Right renal pelvis (tissue), 4 donors: ENCODE measurements around the gene PPA2. TPM values are rescaled to one million over a fixed set of nuclear protein-coding genes. Genes with fewer than 3 reads are reported as not detected.

Experiments
- DNase-seq, 4 donors: peaks; one replicate each; pipeline ENCODE4 v3.0.0-alpha.2; 2013; ENCODE audit warnings: low read depth in 4 of 4, low spot score in 3 of 4, missing footprints in 1 of 4
- polyA plus RNA-seq, 4 donors: library from polyadenylated mRNA; unstranded; fragments of 120-200 nt; gene quantifications; one replicate each; pipeline ENCODE4 v1.2.1, GENCODE V29; 2013; ENCODE audit not compliant: insufficient read length in 4 of 4

PPA2 gene
- polyA plus RNA-seq, 4 donors, result 101 to 118 (median 110) TPM

DNA sequence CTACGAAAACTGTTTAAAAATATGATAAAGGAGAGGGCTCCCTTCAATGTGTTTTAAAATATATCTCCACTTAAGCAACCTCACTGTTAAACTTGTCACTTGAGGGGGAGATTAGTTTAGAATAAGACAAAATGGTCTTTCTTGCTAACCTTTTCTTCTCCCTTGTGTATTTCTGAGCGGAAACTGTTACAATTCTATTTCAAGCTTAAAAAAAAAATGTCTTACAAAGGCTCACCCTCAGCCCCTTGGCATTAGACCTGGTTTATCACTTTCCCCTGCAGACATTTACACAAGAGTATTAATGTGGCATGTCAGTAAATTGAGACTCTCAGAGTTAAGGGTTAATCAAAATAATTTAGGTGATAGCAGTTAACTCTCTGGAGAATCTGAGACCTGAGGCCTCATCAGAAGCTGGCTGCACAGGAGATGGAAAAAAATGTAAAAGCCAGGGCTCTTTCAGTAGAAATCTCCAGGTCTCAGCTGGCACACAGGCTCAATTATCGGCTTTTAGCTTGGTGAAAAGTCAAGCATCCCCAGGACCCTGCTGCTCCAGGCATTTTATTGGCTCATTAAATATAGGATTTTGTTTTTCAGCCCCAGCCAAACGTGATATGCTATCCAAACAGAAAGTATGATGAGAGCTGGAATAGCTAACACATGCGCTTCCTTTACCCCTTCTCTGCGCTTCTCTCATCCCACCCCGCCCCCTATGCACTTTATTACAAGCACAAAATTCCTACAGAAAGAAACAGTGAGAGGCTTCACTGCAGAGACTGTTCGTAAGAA is 130.5 kb downstream of the PPA2 start:
- no peak for DNase-seq

DNA sequence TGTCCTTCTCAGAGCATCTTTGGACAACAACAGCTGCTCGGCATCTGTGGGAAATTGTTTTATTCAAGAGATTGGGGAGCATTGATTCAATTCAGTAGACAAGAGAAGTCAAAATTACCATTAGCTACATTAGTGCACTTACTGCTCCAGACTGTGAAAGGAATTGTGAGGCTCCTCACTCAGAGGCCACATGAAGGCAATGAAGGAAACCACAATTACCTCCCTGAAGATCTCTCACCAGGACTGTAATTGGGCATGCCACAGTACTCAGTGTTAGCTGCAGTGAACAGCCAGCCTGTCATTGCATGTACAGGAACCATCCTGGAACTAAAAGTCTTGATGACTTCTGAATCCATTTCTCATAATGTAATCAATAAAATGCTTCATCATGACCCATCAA is 144.8 kb downstream of the PPA2 start:
- no peak for DNase-seq

DNA sequence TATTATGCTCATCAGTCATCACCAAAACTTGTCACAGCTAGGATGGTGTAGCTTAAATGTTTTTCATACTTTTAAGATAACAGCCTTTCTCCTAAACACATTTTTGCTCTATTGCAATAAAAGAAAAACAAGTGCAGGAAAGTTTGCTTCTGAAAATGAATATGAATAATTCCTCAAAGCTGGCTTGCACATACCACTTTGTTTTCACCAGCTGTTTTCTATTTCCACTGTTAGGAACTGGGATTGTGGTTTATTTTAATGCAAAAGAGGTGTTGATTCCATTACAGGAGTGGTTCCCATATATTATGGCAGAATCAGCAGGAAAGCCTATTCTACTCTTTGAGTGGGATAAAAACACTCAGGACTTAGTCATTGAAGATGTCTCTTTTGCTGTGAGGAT is 145.9 kb downstream of the PPA2 start:
- no peak for DNase-seq

DNA sequence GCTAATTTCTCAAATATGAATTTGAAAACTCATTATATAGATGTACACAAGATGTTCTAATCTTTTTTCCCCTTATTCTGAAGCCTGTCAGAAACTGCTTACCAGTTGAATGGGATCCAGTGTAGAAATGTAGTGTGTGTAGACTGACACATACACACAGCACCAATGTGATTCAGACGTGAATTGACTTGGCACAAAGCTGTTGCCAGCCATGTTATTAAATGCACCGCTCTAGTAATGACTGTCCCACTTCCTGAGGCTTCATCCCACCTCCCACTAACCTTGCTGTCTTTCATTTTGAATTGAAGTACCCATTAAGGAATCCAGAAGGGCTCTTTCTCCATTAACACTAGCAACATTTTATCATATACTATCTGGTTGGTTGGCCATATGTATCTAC is 146.6 kb downstream of the PPA2 start:
- no peak for DNase-seq

Other genes starting within 250 kb of the PPA2 start
- 1 to 10 TPM; 3.3 to 6.0 (median 5.2) TPM for gene ARHGEF38, start 78.6 kb upstream of the PPA2 start, polyA plus RNA-seq
- 10 to 100 TPM; 28.1 to 38.3 (median 34.0) TPM for gene INTS12, start 234.6 kb upstream of the PPA2 start, polyA plus RNA-seq
- 10 to 100 TPM; 15.0 to 19.7 (median 17.3) TPM for gene GSTCD, start 234.7 kb upstream of the PPA2 start, polyA plus RNA-seq